ENCODE data around the gene DRC3.
A peak's percentile ranks its signal among the peaks of the same experiment; 100 is the strongest.
"Not testable (repeated sequence)": the region's sequence is repeated elsewhere in the genome, so short reads cannot be mapped to it uniquely, and the experiment has no call there.

Gene DRC3

GRCh38 chr17:17995887-17996286 is 23.2 kb downstream of the DRC3 start:
- not testable (repeated sequence) for DNase-seq

GRCh38 chr17:17998934-17999333 is 26.3 kb downstream of the DRC3 start:
- DNase-seq: no peak

DNA sequence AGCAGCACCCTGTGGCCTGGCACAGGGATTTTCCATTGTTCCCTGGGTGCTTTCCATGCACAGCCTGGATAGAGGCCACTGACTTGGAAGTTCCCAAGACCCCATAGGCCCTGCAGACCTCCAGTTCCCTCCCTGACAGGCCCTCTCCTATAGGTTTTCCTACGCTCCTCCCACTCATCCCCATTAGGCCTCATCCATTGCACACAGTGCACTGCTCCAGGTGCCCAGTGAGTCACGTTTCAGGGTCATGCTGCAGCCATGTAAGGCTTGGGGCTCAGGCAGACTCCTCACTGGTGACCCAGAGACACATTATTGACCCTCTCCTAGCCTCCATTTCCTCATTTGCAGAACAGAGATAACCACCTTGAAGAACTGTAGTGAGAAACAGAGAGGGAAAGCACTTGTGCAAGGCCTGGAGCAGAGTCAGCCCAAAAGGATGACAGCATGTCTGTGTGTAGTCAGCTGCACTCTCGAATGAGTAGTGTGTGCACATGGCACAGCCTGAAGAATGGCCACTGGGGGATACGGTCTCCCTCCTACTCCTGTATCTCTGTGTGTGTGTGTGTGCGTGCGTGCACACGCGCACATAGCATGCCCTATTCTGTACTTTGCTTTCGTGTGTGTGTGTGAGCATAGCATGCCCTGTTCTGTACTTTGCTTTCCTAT is 26.8 kb downstream of the DRC3 start:
- DNase-seq: no peak

DNA sequence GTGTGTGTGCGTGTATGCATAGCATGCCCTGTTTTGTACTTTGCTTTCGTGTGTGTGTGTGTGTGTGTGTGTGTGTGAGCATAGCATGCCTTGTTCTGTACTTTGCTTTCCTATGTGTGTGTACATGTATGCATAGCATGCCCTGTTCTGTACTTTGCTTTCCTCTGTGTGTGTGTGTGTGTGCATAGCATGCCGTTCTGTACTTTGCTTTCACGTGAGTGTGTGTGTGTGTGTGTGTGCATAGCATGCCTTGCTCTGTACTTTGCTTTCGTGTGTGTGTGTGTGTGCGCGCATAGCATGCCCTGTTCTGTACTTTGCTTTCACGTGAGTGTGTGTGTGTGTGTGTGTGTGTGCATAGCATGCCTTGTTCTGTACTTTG is 27.4 kb downstream of the DRC3 start:
- no peak for DNase-seq

DNA sequence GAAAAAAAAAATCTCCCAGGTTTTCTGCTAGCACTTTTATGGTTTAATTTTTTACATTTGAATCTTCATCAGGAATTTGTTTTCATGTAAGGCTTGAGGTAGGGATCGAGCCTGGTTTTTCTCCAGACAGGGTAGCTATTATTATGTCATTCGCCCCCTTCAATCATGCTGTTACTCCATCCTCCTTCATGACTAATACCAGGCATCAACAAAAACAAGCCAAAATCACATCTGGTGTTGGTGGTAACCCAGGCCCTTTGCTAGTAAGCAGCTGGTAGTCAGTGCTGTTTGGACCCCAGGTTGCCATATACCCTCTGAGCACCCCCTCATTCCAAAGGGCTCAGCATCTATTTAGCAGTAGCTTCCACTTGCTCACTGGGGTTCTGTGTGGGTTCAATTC is 29.5 kb downstream of the DRC3 start:
- DNase-seq: no peak

DNA sequence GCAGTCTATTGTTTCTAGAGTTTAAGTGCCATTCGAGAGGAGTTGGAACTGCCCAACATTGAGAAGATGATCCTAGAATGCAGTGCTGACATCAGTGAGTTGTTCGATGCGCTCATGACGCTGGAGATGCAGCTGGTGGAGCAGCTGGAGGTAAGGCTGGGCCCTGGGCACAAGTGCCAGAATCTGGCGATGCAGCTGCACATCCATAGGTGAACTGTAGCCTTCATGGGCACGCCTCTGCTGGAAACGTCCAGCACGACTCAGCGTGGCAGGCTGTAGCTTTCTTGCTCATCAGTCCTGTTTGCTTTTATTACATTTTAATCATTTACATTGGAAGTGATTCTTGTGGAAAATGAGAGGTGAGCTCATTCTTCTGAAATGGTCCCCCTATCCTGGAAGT is 31.7 kb downstream of the DRC3 start:
- DNase-seq: peak; percentile 24

- DNase-seq: no peak
Observed at GRCh38 chr17:18004884-18005305, 32.2 kb downstream of the DRC3 start.

DNA sequence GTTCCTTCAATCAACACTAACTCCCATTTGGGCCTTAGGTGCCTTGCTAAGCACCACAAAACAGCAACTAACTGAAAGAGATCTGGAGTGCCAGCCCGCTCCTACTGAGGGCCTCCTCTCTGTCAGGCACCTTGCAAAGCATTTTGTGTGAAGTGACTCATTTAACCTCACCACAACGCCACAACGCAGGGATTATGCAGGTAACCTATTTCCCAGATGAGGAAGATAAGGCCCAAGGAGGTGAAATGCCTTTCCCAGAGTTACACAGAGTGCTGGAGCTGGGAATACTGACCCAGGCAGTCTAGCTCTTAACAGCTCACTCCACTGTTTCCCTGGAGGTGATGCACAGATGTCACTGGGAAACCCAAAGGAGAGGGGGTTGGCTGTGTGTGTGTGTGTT is 32.8 kb downstream of the DRC3 start:
- no peak for DNase-seq

DNA sequence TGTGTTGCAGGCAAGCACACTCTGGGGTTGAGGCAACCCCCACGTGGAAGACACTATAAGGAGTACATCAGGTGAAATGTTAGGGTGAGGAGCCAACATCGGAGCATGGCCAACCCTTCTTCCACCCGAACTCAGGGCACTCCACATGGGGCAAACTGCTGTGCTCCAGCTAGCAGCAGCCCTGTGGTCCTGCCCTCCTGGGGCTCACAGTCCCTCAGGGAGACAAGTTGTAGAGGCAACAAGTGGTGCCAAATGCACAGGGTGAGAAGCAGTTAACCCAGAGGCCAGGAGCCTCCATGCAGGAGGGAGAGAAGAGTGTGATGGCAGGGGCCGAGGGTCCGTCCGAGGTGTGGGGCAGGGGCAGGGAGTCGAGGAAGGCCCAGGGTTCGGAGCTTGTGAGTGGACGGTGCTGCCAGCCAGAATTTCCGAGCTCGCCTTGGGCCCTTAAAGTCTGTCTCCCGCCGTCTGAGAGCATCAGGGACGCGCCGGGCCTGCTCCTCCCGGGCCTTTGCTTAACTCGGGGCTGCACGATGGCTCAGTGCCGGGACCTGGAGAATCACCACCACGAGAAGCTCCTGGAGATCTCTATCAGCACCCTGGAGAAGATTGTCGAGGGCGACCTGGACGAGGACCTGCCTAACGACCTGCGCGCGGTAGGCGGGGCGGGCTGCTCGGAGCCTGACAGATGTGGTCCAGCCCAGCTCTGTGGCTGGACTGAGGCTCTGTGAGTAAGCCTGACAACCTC is 34.0 kb downstream of the DRC3 start:
- no peak for DNase-seq

DNA sequence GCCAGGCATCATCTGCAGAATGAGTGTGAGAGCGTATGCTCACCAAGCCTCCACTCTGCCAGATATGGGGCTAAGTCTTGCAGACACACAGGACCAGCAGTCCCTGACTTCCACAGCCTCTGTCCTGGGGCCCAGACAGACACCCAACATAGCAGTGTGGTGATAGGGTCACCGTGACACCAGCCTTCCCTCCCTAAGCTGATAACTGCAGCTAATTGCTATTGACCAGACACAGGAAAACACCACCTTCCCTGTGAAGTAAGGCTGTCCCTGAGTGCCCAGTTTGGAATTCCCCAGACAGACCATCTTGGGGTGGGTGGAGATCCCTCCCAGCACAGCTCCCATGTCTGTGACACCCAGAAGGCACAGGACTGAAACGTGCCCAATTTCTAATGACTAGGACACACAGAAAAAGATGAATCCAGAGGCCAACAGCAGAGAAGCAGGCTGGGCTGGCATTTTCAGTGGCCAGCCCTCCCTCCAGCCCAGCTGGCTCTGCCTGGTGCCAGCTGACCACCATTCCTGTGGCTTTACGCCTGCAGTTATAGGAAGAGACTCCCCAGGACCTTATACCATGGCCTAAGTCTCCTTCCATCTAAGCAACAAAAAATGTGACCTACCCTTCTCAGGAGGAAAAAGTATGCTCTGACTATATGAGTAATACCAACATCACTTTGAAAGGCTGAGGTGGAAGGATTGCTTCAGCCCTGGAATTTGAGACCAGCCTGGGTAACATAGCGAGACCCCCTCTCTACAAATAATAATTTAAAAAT is 36.0 kb downstream of the DRC3 start:
- DNase-seq: no peak

- no peak for DNase-seq
Observed at GRCh38 chr17:18009609-18010420, 37.2 kb downstream of the DRC3 start.

DNA sequence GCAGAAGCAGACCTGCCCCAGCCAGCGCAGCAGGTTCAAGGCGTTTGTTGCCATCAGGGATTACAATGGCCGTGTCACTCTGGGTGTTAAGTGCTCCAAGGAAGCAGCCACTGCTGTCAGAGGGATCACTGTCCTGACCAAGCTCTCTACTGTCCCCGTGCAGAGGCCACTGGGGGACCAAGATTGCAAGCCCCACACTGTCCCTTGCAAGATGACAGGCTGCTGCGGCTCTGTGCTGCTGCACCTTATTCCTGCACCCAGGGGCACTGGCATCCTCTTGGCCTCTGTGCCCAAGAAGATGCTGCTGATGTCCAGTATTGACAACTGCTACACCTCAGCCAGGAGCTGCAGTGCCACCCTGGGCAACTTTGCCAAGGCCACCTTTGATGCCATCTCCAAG is 38.6 kb downstream of the DRC3 start:
- DNase-seq: no peak

- DNase-seq: no peak
Observed at GRCh38 chr17:18014006-18014405, 41.3 kb downstream of the DRC3 start.

GRCh38 chr17:18015593-18015992 is 42.9 kb downstream of the DRC3 start:
- DNase-seq: peak; percentile 87

DNA sequence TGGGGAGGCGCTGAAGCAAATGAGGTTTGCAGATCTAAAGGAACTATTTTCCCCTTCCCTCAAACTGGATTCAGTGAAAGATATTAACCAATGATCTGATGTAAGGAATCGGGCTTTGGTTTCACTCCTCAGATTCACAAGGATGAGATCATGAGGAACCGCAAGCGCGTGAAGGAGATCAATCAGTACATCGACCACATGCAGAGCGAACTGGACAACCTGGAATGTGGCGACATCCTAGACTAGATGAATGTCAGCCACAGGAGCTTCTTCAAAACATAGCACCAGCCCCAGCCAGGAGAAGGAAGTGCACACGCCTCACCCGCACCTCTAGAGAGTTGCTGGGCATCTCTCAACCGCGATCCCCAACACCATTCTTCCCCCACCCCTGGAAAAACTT is 43.8 kb downstream of the DRC3 start:
- DNase-seq: no peak

DNA sequence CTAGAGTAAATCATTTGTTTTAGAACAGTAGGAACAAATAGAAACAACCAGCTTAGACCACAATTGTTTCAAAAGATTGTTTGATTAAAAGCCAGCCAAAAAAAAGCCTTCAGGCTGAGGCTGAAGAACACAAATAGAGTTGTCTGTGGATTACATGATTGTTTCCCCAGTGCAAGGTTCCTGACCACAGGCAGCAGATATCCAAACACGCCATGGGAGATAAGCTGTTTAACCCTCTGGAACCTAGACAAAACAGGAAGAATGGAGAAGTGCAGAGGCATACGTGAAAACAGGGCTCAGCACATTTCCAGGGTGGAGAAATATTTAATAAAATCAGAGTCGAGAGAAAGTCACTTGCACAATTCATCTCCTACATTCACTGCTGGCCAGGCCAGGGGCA is 45.3 kb downstream of the DRC3 start:
- DNase-seq: no peak

GRCh38 chr17:18018411-18018921 is 45.8 kb downstream of the DRC3 start:
- no peak for DNase-seq

DNA sequence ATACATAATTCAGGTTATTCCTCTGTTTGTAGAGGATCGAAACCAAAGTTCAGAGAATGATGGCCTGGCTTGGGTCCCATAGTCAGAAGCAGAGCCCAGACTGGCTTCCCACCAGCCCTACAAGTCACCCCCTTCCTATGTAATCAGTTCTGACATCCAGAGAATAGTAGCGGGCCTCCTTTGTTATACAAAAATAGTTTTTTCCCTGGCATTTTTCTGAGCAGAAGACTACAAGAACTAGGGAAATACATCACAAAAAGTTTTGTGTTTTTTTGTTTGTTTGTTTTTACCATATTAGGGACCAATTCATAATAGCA is 47.1 kb downstream of the DRC3 start:
- DNase-seq: no peak

DNA sequence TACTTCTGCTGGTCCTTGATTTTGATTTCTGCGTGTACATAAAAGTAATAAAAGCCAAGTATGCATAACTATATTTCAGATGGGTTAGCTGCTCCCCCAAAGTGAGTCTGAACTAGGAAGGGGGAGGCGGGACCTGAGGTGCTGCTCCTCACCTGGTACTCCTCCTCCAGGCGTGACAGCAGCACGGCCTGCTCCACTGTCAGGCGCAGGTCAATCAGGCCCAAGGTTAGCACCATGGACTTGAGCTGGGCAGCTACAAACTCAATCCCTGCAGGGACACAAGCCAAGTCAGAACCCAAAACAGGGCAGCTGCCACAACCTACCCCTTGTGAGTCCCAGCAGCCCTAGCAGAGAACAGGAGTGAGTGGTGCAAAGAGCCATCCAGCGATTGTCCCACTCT is 48.3 kb downstream of the DRC3 start:
- DNase-seq: no peak

- DNase-seq: no peak
Observed at GRCh38 chr17:18021372-18021771, 48.7 kb downstream of the DRC3 start.

GRCh38 chr17:18025241-18025944 is 52.7 kb downstream of the DRC3 start:
- no peak for DNase-seq
